ENCODE measurements around the gene ZMIZ1.

The ZMIZ1 gene

DNA sequence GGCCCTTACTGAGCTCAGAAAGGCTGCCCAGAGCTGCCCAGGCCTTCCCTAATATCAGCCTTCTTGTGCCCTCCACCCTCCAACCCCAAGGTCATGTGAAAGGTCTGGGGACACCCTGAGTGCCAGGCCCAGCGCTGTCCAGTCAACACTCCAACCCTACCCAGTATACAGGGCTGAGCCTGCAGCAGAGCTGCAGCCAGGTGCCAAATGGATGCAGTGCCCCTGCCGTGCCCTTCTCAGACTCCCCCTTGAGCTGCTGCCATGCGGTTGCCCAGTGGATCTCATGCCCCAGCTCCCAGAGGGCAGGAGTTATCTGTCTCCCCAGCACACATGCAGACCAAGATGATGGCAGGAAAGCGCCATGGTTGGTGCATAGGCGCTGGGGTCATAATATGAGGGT, 61.5 kb downstream of the ZMIZ1 start:
- ChIA-PET POLR2A (no interaction called here), CTCF (interaction anchor here (1.3 kb wide), 1 partner anchor 66 kb away, joined by 4 read pairs; no protein-coding TSS in a partner anchor)
- Histone ChIP-seq H3K36me3 (ENCODE audit: control insufficient read depth in 2 of 2, insufficient read depth in 1 of 2, low read length in 2 of 2) (no peaks in the 10 kb centered on the region), H3K9me3 (ENCODE audit: control insufficient read depth, insufficient read depth, low read depth, low read length) (no peaks in the 10 kb centered on the region), H3K4me1 (ENCODE audit: control insufficient read depth, insufficient read depth, low read length) (peaks cover 7% of the 10 kb centered on the region), H3K4me3 (ENCODE audit: low read depth, low read length) (no peak overlapping the region), H3K27ac (ENCODE audit: extremely low read depth, low read depth, low read length) (no peak overlapping the region)
- TF ChIP-seq ZNF354C (tag by site-specific recombination; IDR thresholded peaks at IDR 0.05; ENCODE audit: borderline replicate concordance, low read depth) (no peak), TRIM28 (IDR thresholded peaks at IDR 0.05; ENCODE audit: borderline replicate concordance, low read length) (no peak), ZNF223 (tag by site-specific recombination; IDR thresholded peaks at IDR 0.05) (no peak)

DNA sequence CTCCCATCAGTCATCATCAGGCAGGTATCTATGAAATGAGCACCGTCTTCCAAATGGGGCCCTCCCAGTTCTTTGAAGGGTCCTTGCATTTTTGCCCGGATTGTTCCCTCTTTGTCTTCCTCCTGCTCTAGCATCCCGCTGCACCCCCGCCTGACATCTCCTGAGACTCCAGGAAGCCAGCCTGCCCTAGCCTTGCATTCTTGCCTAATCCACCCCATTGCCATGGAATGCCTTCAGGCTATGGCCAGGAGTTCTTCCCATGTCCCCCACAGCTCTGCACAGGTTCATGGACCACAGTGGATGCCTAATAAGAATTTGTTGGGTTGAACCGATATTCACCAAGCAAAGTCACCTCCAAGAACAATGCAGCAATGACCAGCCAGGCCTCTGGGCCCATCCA, 62.1 kb downstream of the ZMIZ1 start:
- no peak overlapping the region for H3K27ac ChIP-seq (ENCODE audit: extremely low read depth, low read depth, low read length)
- H3K36me3 ChIP-seq (ENCODE audit: control insufficient read depth in 2 of 2, insufficient read depth in 1 of 2, low read length in 2 of 2), result no peaks in the 10 kb centered on the region
- ChIA-PET POLR2A (no interaction called here), CTCF (interaction anchor here (1.3 to 1.5 kb wide), 2 partner anchors 65 kb away, joined by 4 read pairs; no protein-coding TSS in a partner anchor)
- no peaks in the 10 kb centered on the region for H3K9me3 ChIP-seq (ENCODE audit: control insufficient read depth, insufficient read depth, low read depth, low read length)
- H3K4me3 ChIP-seq (ENCODE audit: low read depth, low read length), result no peak overlapping the region
- TF ChIP-seq GLIS1 (tag by site-specific recombination; IDR thresholded peaks at IDR 0.05) (peak; percentile 45), KLF1 (tag by site-specific recombination; IDR thresholded peaks at IDR 0.05) (no peak), ZNF521 (tag by site-specific recombination; IDR thresholded peaks at IDR 0.05) (no peak)
- H3K4me1 ChIP-seq (ENCODE audit: control insufficient read depth, insufficient read depth, low read length), result peaks cover 7% of the 10 kb centered on the region

DNA sequence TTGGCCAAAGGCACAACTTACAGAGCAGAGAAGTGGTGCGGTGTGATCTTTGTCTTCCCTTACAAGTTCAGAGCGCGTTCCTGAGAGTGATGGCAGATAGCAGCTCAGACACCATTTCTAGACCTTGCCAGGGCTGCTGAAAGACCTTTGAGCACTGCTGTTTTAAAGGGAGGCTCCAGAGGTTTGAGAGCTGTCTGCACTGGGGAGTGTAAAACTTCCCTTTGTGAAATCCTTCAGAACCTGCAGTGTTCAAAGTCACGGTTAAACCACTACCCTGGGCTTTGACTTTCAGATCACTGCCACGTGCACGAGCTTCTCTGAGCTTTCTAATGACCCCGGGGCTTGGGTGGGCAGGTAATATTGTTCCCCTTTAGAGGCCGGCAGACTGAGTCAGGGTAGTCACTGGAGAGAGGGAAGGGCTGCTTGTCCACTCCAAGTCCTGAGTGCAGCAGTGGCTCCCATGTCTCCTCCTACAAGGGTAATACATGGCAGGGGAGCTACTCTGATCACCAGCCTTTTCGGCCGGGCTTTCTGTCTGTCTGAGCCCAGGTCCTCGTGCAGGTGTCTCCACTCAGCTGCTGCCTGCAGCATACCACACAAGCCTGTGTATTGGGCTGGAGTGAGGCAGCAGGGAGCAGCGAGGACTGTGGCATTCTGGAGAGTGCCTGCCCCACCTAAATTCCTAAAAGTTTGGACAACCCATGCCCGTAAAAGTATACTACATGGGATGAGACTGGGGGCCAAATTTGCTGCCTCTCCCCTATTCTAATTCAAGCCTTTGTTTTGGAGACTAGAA, 63.3 kb downstream of the ZMIZ1 start:
- peaks cover 7% of the 10 kb centered on the region for H3K4me1 ChIP-seq (ENCODE audit: control insufficient read depth, insufficient read depth, low read length)
- no peak overlapping the region for H3K4me3 ChIP-seq (ENCODE audit: low read depth, low read length)
- H3K27ac ChIP-seq (ENCODE audit: extremely low read depth, low read depth, low read length), result no peak overlapping the region
- H3K9me3 ChIP-seq (ENCODE audit: control insufficient read depth, insufficient read depth, low read depth, low read length), result no peaks in the 10 kb centered on the region
- ChIA-PET POLR2A (no interaction called here), CTCF (interaction anchor here (1.5 kb wide), 1 partner anchor 63 kb away, joined by 4 read pairs; no protein-coding TSS in a partner anchor)
- no peak for TF ChIP-seq ZNF2 (tag by site-specific recombination; IDR thresholded peaks at IDR 0.05)
- TF ChIP-seq ZFP3 (tag by site-specific recombination; IDR thresholded peaks at IDR 0.05; ENCODE audit: low read depth), result no peak
- TF ChIP-seq ZNF146 (tag by site-specific recombination; IDR thresholded peaks at IDR 0.05), result no peak
- TF ChIP-seq, protein P1, sequence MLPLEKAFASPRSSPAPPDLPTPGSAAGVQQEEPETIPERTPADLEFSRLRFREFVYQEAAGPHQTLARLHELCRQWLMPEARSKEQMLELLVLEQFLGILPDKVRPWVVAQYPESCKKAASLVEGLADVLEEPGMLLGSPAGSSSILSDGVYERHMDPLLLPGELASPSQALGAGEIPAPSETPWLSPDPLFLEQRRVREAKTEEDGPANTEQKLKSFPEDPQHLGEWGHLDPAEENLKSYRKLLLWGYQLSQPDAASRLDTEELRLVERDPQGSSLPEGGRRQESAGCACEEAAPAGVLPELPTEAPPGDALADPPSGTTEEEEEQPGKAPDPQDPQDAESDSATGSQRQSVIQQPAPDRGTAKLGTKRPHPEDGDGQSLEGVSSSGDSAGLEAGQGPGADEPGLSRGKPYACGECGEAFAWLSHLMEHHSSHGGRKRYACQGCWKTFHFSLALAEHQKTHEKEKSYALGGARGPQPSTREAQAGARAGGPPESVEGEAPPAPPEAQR (tag by site-specific recombination; IDR thresholded peaks at IDR 0.05), result no peak
- no peak for TF ChIP-seq KLF8 (tag by site-specific recombination; IDR thresholded peaks at IDR 0.05)
- TF ChIP-seq ZFP41 (tag by site-specific recombination; IDR thresholded peaks at IDR 0.05; ENCODE audit: borderline replicate concordance), result no peak
- H3K36me3 ChIP-seq (ENCODE audit: control insufficient read depth in 2 of 2, insufficient read depth in 1 of 2, low read length in 2 of 2), result no peaks in the 10 kb centered on the region

DNA sequence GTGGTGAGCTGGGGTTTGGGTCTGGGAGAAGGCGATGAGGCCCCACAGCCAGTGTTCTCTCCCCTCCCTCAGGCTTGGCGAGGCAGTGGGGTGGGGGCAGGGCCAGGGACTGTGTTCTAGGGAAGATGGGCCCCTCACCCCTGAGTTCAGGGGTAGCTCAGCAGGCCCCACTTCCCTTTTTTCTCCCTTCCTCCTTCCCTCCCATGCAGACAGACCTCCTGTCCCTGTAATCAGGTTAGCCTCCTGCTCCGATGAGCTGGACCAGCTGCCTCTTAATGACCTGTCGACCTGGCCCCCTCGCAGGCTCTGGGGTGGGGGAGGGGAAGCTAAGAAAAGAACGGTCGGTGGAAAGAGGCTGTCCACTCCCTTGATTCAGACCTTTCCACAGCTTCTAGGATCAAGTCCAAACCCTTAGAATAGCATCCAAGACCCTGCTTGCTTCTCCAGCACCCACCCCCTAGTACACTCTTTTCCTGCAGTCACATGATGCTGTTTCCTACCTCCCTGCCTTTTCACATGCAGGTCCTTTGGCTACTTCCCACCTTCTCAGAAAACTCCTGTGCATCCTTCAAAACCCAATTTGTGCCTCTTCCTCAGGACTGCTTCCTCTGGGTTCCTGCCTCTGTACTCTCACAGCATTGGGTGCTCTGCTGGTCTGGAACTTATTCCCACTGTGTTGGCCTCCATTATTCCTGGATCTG, 64.1 kb downstream of the ZMIZ1 start:
- ChIA-PET POLR2A (no interaction called here), CTCF (interaction anchor here (0.8 kb wide), 2 partner anchors 9 to 11 kb away, joined by 3 read pairs; no protein-coding TSS in a partner anchor)
- peaks cover 7% of the 10 kb centered on the region for H3K4me1 ChIP-seq (ENCODE audit: control insufficient read depth, insufficient read depth, low read length)
- H3K4me3 ChIP-seq (ENCODE audit: low read depth, low read length), result no peak overlapping the region
- TF ChIP-seq ZNF76 (tag by site-specific recombination; IDR thresholded peaks at IDR 0.05; ENCODE audit: borderline replicate concordance, low read depth) (no peak), ZFP3 (tag by site-specific recombination; IDR thresholded peaks at IDR 0.05; ENCODE audit: low read depth) (peak; percentile 96), ZNF600 (tag by site-specific recombination; IDR thresholded peaks at IDR 0.05) (peak; percentile 60; the same call in 1 of the 2 replicates), ZSCAN23 (tag by site-specific recombination; IDR thresholded peaks at IDR 0.05) (no peak), ZNF350 (tag by site-specific recombination; IDR thresholded peaks at IDR 0.05) (no peak), ZEB2 (tag by site-specific recombination; IDR thresholded peaks at IDR 0.05) (no peak), ZNF341 (tag by site-specific recombination; IDR thresholded peaks at IDR 0.05; ENCODE audit: low read depth) (no peak), ZNF560 (tag by site-specific recombination; IDR thresholded peaks at IDR 0.05; ENCODE audit: borderline replicate concordance) (no peak)
- no peaks in the 10 kb centered on the region for H3K36me3 ChIP-seq (ENCODE audit: control insufficient read depth in 2 of 2, insufficient read depth in 1 of 2, low read length in 2 of 2)
- H3K9me3 ChIP-seq (ENCODE audit: control insufficient read depth, insufficient read depth, low read depth, low read length), result no peaks in the 10 kb centered on the region
- H3K27ac ChIP-seq (ENCODE audit: extremely low read depth, low read depth, low read length), result no peak overlapping the region

All from HEK293 (cell line).